ENCODE data around the gene KCNJ4.

DNA sequence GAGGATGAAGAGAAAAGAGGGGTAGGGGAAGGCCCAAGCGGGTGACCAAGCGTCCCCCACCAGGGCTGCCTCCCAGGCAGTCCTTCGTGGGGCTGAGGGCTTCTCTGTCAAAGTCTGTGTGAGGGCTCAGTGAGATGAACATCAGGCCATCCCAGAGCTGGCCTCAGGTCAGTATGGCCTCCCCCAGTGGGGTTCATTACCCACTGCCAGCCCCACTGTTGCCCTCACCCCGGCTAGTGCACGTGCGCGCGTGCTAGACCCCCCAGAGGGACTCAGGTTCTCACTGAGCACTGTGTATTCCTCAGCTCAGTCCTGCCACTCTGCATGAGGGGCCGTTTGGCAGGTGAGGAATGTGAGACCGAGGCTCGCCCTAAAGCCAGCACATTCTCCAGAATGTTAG, 16.2 kb upstream of the KCNJ4 start:
- TF ChIP-seq, protein P1, sequence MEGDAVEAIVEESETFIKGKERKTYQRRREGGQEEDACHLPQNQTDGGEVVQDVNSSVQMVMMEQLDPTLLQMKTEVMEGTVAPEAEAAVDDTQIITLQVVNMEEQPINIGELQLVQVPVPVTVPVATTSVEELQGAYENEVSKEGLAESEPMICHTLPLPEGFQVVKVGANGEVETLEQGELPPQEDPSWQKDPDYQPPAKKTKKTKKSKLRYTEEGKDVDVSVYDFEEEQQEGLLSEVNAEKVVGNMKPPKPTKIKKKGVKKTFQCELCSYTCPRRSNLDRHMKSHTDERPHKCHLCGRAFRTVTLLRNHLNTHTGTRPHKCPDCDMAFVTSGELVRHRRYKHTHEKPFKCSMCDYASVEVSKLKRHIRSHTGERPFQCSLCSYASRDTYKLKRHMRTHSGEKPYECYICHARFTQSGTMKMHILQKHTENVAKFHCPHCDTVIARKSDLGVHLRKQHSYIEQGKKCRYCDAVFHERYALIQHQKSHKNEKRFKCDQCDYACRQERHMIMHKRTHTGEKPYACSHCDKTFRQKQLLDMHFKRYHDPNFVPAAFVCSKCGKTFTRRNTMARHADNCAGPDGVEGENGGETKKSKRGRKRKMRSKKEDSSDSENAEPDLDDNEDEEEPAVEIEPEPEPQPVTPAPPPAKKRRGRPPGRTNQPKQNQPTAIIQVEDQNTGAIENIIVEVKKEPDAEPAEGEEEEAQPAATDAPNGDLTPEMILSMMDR (conservative IDR thresholded peaks at IDR 0.05; ENCODE audit: low read length): no peak
- TF ChIP-seq EZH2phosphoT487 (IDR thresholded peaks at IDR 0.05; ENCODE audit: borderline replicate concordance): no peak
